Suprapubic skin (tissue), 3 donors: Measurements from ENCODE around the gene LAIR2.

Experiments
- CTCF ChIP-seq, 2 donors: fragments of 200-600 bp in 1 of 2; fragments of 450-650 bp in 1 of 2; sonication (generic) in 1 of 2; IDR thresholded peaks; one replicate each; pipeline ENCODE4 v1.5.1; 2016 to 2019; ENCODE audit warnings: antibody characterized with exemption in 2 of 2, mild to moderate bottlenecking in 1 of 2, moderate library complexity in 1 of 2
- EP300 ChIP-seq: sonication (generic); formaldehyde crosslinking; IDR thresholded peaks from one replicate; pipeline ENCODE4 v1.6.1; 2017; ENCODE audit warnings: antibody characterized with exemption
- POLR2A ChIP-seq, 2 donors: fragments of 450-650 bp; IDR thresholded peaks; one replicate each; pipeline ENCODE4 v1.6.1; 2017; ENCODE audit warnings: antibody characterized with exemption in 2 of 2, mild to moderate bottlenecking in 2 of 2, moderate library complexity in 2 of 2

- TF ChIP-seq CTCF (IDR thresholded peaks at IDR 0.05) (no peak), POLR2A (IDR thresholded peaks at IDR 0.05) (no peak), EP300 (no peak)
These were observed 40.5 kb upstream of the LAIR2 start for GRCh38 chr19:54462047-54462654.
